GM11168 (cell line): ENCODE measurements around the gene KIRREL3.

Source experiments
- in situ Hi-C: fragments of 300-500 bp; cut with MboI; formaldehyde crosslinking; loops from one replicate; pipeline ENCODE4 v1.12.0; 2022; ENCODE audit warnings: low sequenced_read_pairs; ENCODE audit not compliant: unreplicated experiment

The KIRREL3 gene

GRCh38 chr11:127000291-127000968 is at the start of gene KIRREL3:
Gene KIRREL3 (minus strand): TSS chr11:127000770.
- in situ Hi-C loops = no loop called here

- in situ Hi-C loops = no loop called here
Measured at GRCh38 chr11:127050186-127050585, 49.6 kb upstream of the KIRREL3 start.

DNA sequence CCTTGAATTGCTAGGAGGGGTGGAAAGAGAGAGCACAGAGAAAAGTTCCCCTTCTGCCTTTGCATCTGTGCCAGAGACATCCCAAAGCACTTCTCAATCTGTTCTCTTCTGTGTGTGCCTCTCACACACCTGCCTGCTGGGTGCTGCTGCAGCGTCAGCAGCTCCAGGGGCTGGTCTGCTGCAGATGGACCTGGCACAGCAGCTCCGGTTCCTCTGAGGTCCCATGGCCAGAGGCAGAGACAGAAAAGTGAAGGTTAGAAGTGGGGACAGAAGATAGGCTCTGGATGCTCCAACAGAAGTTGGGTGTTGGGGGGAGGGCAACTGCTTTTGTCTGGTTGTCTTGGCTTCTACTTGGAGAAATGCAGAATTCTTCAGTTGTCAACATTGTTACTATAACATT is 48.9 kb upstream of the KIRREL3 start:
- in situ Hi-C loops = no loop called here

- in situ Hi-C loops = no loop called here
Measured at GRCh38 chr11:127044535-127044934, 44.0 kb upstream of the KIRREL3 start.

- in situ Hi-C loops = no loop called here
Measured at GRCh38 chr11:127042445-127042844, 41.9 kb upstream of the KIRREL3 start.

GRCh38 chr11:127039591-127039990 is 39.0 kb upstream of the KIRREL3 start:
- in situ Hi-C loops = no loop called here

GRCh38 chr11:127037596-127037995 is 37.0 kb upstream of the KIRREL3 start:
- in situ Hi-C loops = no loop called here

DNA sequence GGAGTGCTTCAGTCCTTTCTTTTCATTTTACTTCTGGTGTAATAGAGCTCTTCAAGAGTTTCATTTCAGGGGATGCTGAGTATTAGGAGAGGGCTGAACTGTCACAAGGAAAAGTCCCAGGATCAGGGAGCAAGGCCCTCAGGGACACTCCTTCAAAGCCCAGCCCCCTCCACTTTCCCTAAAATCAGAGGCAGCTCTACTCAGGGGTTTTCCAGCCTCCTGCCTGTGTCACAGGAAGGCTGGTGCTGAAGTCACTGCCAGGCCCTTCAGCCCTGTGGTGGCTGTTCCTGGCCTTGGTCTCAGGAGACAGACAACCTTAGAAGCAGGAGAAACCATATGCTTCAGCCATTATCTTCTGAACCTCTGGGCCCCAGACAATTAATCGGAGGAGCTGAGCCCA is 36.4 kb upstream of the KIRREL3 start:
- in situ Hi-C loops = no loop called here

- in situ Hi-C loops = no loop called here
Measured at GRCh38 chr11:127035824-127036223, 35.3 kb upstream of the KIRREL3 start.

- in situ Hi-C loops = no loop called here
Measured at GRCh38 chr11:127034973-127035372, 34.4 kb upstream of the KIRREL3 start.

GRCh38 chr11:127028648-127029047 is 28.1 kb upstream of the KIRREL3 start:
- in situ Hi-C loops = no loop called here

GRCh38 chr11:127027789-127028188 is 27.2 kb upstream of the KIRREL3 start:
- in situ Hi-C loops = no loop called here

GRCh38 chr11:127027000-127027399 is 26.4 kb upstream of the KIRREL3 start:
- in situ Hi-C loops = no loop called here

DNA sequence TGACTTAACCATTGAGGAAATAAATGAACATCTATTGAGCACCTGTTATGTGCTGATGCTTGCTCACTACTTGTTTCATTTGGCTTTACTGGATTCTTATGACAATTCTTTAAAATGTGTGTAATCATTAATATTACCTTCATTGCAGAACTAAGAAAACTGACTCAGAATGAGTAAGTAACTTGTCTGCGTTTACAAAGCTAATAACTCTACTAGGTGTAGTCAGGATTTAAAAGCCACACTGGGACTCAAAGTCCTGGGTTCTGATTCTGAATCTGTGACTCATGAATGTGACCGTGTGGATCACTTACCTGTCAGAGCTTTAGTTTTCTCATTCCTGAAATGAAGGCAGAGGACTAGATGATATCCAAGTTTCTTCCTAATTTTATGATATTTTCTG is 23.4 kb upstream of the KIRREL3 start:
- in situ Hi-C loops = no loop called here

DNA sequence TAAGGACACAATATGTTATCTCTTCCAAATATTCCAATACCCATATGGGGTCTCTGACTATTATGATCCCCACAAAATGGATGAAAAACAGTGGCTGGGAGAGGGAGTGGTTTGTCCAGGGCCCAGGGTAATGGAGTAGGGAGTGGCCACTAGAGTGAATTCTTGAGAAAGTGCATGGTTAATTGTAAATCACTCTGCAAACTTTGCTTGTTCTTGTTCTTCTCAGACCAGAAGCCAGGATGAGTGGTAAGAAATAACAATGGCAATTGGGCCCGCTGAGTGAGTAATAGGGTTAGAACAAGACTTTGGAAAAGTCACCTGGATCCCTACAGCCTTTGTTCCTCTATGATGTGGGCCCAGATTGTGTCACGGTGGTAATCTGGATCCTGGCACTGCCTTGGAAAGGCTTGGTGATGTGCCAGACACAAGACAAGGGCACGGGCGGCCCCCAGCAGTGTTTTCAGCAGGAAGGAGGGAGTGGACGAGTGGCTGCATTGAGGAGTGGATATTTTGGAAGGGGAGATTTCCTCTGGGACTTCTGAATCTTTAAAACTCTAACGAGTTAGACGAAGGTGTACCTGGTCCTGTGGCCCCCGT is 18.2 kb upstream of the KIRREL3 start:
- in situ Hi-C loops = no loop called here

GRCh38 chr11:127017482-127017881 is 16.9 kb upstream of the KIRREL3 start:
- in situ Hi-C loops = no loop called here

GRCh38 chr11:127013550-127013949 is 13.0 kb upstream of the KIRREL3 start:
- in situ Hi-C loops = no loop called here

DNA sequence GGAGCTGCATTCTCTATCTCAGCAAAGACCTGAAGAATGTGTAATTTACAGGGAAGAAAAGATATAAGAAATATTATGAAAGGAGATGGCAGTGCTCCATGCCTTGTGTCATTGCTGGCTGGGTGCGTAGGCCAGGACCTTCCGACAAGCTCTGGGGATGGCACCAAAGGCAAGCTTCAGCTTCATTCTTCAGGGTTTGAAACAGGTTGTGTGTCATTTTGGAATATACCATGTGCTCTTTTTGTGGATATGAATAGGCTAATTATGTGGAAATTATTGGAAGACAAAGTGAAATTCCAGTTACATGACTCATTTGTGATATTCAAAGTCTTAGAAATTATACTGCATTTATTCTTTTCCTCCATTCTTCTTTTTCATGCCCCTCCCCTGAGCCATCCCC is 5.7 kb upstream of the KIRREL3 start:
- in situ Hi-C loops = no loop called here

DNA sequence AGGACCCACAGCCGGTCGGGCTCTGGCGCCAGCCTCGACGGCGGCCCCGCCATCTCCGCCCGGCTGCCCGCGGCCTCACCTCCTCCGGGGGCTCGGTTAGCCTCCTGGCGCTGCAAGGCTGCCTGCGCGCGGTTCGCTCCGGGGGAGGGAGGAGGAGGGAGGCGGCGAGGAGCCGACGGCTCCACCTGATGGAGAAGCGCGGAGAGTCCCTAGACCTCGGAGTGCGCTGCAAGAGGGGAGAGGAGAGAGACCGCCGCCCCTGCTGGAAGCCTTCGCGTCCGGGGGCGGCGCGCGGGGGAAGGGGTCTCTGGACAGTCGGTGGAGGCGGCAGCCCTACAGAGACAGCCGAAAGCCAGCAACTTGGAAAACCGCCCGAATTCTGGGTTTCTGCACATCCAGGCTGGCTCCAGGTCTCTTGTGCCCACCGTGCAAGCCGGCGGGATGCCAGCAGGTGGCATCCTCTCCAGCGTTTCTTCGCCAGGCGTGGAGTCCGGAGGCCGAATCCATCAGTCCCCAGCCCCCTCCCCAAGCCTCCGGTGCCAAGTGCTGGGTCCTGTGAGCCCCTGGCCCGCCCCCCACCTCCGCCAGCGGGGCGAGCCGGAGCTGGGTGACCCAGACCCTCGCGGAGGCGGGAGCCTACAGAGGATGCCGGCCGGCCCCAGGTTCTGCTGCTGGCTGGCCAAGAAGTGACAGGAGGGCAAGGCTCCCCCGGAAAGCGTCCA is 2.9 kb upstream of the KIRREL3 start:
- in situ Hi-C loops = no loop called here

DNA sequence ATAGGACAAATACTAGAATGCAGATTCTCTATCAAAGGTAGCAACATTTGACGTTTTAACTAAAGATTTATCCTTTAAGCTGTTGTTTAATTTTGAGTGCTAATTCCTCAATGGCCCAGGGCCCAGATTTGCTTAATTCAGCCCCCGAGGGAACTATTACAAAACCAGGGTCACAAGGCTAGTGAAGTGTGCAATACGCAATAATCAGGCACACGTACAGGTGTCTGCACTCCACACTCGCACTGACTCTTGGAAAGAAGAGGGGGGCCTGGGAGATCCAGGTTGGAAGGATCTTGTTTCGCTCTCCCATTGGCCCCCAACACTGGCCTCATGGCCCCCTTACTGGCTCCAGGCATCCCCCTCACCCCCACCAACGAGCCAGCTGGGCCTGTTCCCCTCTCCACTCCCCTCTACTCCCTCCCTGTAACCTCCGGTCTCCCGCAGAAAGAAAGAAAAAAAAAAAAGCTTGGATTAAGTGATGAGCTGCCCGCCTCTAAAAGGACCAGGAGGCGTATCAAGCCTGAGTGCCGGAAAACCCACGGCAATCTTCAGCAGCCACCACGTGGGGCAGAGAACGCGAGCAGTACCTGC is 2.2 kb upstream of the KIRREL3 start:
- in situ Hi-C loops = no loop called here

DNA sequence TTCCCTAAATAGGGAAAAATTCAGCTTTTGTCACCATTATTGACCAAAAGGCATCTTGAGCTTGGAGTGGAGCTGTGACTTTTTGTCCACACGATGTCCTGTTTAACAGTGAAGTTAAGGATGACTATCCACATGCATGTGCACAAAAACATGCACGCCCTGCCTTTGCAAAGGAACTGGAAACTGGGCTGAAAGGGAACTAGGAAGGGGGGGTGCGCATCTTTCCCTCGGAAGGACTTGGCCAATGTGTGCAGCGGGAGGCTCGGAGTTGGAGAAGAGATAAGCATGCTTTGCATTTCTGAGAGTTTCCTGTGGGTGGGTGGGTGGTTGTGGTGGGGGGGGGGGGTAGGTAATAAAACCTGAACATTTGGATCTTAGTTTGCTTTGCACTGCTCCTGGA is 411 bp upstream of the KIRREL3 start:
- in situ Hi-C loops = no loop called here
